ENCODE data around the gene ORAI2. TPM values are rescaled to one million over a fixed set of nuclear protein-coding genes. Genes with fewer than 3 reads are reported as not detected.
A peak's percentile ranks its signal among the peaks of the same experiment; 100 is the strongest.

Gene ORAI2
- total RNA-seq (10 to 100 TPM in 6 of 7 donors, 1 to 10 TPM in 1; 6.4 to 18.9 (median 16.3) TPM), polyA plus RNA-seq (10 to 100 TPM in 1 of 2 donors, 1 to 10 TPM in 1; 3.2 to 10.0 TPM)
- long read RNA-seq, donor 1, full-length matches to known transcripts, result 38 of 70 reads
- long read RNA-seq, donor 1, partial matches to known transcripts, result 20 of 70 reads
- long read RNA-seq, donor 1, other reads (novel, unspliced or antisense), result 12 of 70 reads
- long read RNA-seq, donor 2, partial matches to known transcripts, result 19 of 24 reads
- long read RNA-seq, donor 2, other reads (novel, unspliced or antisense), result 0 of 24 reads
- long read RNA-seq, donor 3, full-length matches to known transcripts, result 49 of 80 reads
- long read RNA-seq, donor 3, partial matches to known transcripts, result 1 of 80 reads
- long read RNA-seq, donor 3, other reads (novel, unspliced or antisense), result 30 of 80 reads

GRCh38 chr7:102433219-102434038 is at the start of gene ORAI2:
TSS of gene ORAI2 (plus strand) at chr7:102433575. CDS start at chr7:102438957, 5,382 bp downstream.
- intact Hi-C loops (cut with DNase I), result no loop called here
- Histone ChIP-seq H3K27me3 (no peaks in the 10 kb centered on the region), H3K36me3 (no peaks in the 10 kb centered on the region), H3K4me1 (ENCODE audit: insufficient read depth) (peaks cover 5% of the 10 kb centered on the region), H3K9me3 (no peaks in the 10 kb centered on the region), H3K27ac (peak within 1 kb of the TSS in 1 of 2 donors; percentile 55), H3K4me3 (peak within 1 kb of the TSS; percentile 78)
- peak; percentile 17 for TF ChIP-seq POLR2A (IDR thresholded peaks at IDR 0.05)
- TF ChIP-seq CTCF (IDR thresholded peaks at IDR 0.05), result no peak
- no peak for TF ChIP-seq EP300 (IDR thresholded peaks at IDR 0.05)
- WGBS, 3 donors, result 0 to 1% (median 1%) methylated on average over 27 to 90 of the region's 90 CpGs
- DNase-seq, result peak; percentile 82 to 91 (median 90)

- Histone ChIP-seq H3K4me1 (ENCODE audit: insufficient read depth) (no peaks in the 10 kb centered on the region), H3K27me3 (no peaks in the 10 kb centered on the region), H3K4me3 (no peak overlapping the region), H3K9me3 (no peaks in the 10 kb centered on the region), H3K27ac (no peak overlapping the region), H3K36me3 (no peaks in the 10 kb centered on the region)
- TF ChIP-seq POLR2A (IDR thresholded peaks at IDR 0.05) (no peak), EP300 (IDR thresholded peaks at IDR 0.05) (no peak), CTCF (IDR thresholded peaks at IDR 0.05) (no peak)
- intact Hi-C loops (cut with DNase I), result no loop called here
- no peak for DNase-seq
- WGBS, 3 donors, result 89 to 94% (median 93%) methylated on average over 6 of the region's 6 CpGs
These were observed 46.3 kb upstream of the ORAI2 start for GRCh38 chr7:102387064-102387463.

GRCh38 chr7:102389810-102390209 is 43.6 kb upstream of the ORAI2 start:
- TF ChIP-seq POLR2A (IDR thresholded peaks at IDR 0.05), result no peak
- no peak for TF ChIP-seq EP300 (IDR thresholded peaks at IDR 0.05)
- no peak for TF ChIP-seq CTCF (IDR thresholded peaks at IDR 0.05)

GRCh38 chr7:102390697-102391484 is 42.5 kb upstream of the ORAI2 start:
- intact Hi-C loops (cut with DNase I), result loop anchor here (5.0 to 10.0 kb wide), 2 partner anchors 109 to 846 kb away; no protein-coding TSS in a partner anchor
- WGBS, 3 donors, result 69 to 71% (median 71%) methylated on average over 12 of the region's 12 CpGs
- no peaks in the 10 kb centered on the region for H3K27me3 ChIP-seq
- no peaks in the 10 kb centered on the region for H3K4me1 ChIP-seq (ENCODE audit: insufficient read depth)
- peak; percentile 70 to 86 (median 81) for DNase-seq
- no peak overlapping the region for H3K27ac ChIP-seq
- H3K4me3 ChIP-seq, result no peak overlapping the region
- H3K36me3 ChIP-seq, result no peaks in the 10 kb centered on the region
- H3K9me3 ChIP-seq, result no peaks in the 10 kb centered on the region
- TF ChIP-seq CTCF (IDR thresholded peaks at IDR 0.05), result peak; percentile 60 to 87 (median 85)
- no peak for TF ChIP-seq POLR2A (IDR thresholded peaks at IDR 0.05)

More at GRCh38 chr7:102389810-102390209, 43.6 kb upstream of the ORAI2 start:
- Histone ChIP-seq H3K27me3 (no peaks in the 10 kb centered on the region), H3K9me3 (no peaks in the 10 kb centered on the region), H3K27ac (no peak overlapping the region), H3K36me3 (no peaks in the 10 kb centered on the region), H3K4me1 (ENCODE audit: insufficient read depth) (no peaks in the 10 kb centered on the region), H3K4me3 (no peak overlapping the region)
- DNase-seq, result no peak
- intact Hi-C loops (cut with DNase I), result loop anchor here (5.0 to 10.0 kb wide), 2 partner anchors 108 to 845 kb away; no protein-coding TSS in a partner anchor
- WGBS, 3 donors, result 82 to 87% (median 87%) methylated on average over 3 of the region's 3 CpGs
